Chondrocyte (in vitro differentiated cells): ENCODE measurements around the gene LILRA1. TPM values are rescaled to one million over a fixed set of nuclear protein-coding genes. Genes with fewer than 3 reads are reported as not detected.
"Not testable (repeated sequence)": the region's sequence is repeated elsewhere in the genome, so short reads cannot be mapped to it uniquely, and the experiment has no call there.

Experiments used
- DNase-seq: peaks from one replicate; pipeline ENCODE4 v3.0.0; 2021; ENCODE audit warnings: mixed read lengths, low spot score
- H3K27ac Mint-ChIP-seq: one replicate; pipeline ENCODE4 v1.8.0; 2021; ENCODE audit warnings: mild to moderate bottlenecking, moderate library complexity, mixed read lengths; ENCODE audit not compliant: unreplicated experiment
- H3K27me3 Mint-ChIP-seq: 2 replicates; pipeline ENCODE4 v1.8.0; 2021; ENCODE audit warnings: low read depth, mixed read lengths
- H3K36me3 Mint-ChIP-seq: 2 replicates; pipeline ENCODE4 v1.8.0; 2021; ENCODE audit warnings: low read depth, mixed read lengths
- H3K4me1 Mint-ChIP-seq: 2 replicates; pipeline ENCODE4 v1.8.0; 2021; ENCODE audit warnings: low read depth, mild to moderate bottlenecking, mixed read lengths
- H3K4me3 Mint-ChIP-seq: one replicate; pipeline ENCODE4 v1.8.0; 2021; ENCODE audit warnings: mild to moderate bottlenecking, moderate library complexity, mixed read lengths; ENCODE audit not compliant: unreplicated experiment
- H3K9me3 Mint-ChIP-seq: 2 replicates; pipeline ENCODE4 v1.8.0; 2021; ENCODE audit warnings: low read depth, mixed read lengths
- CTCF ChIP-seq: fragments of 200-600 bp; sonication (generic); IDR thresholded peaks from 2 replicates; pipeline ENCODE4 v1.5.0; 2021; ENCODE audit warnings: antibody characterized with exemption, mild to moderate bottlenecking, moderate library complexity
- total RNA-seq: library from RNA; stranded (reverse); gene quantifications from 3 replicates; pipeline ENCODE4 v1.2.1, GENCODE V29; 2021

LILRA1 gene
- total RNA-seq, 1 donor from 2014 or later: not detected

GRCh38 chr19:54620464-54620863 is 27.0 kb downstream of the LILRA1 start:
- Mint-ChIP-seq H3K9me3 (peaks cover 40% of the 10 kb centered on the region), H3K4me3 (no peak overlapping the region), H3K4me1 (no peaks in the 10 kb centered on the region), H3K36me3 (no peaks in the 10 kb centered on the region), H3K27ac (no peak overlapping the region), H3K27me3 (no peaks in the 10 kb centered on the region)
- no peak for TF ChIP-seq CTCF
- no peak for DNase-seq

- Mint-ChIP-seq H3K27me3 (no peaks in the 10 kb centered on the region), H3K4me3 (no peak overlapping the region), H3K9me3 (peaks cover 38% of the 10 kb centered on the region), H3K27ac (no peak overlapping the region), H3K36me3 (peaks cover 2% of the 10 kb centered on the region), H3K4me1 (no peaks in the 10 kb centered on the region)
- no peak for DNase-seq
- no peak for TF ChIP-seq CTCF
Measured at GRCh38 chr19:54622431-54622830, 29.0 kb downstream of the LILRA1 start.

- DNase-seq, H3K27me3 Mint-ChIP-seq, H3K4me1 Mint-ChIP-seq, H3K27ac Mint-ChIP-seq, H3K36me3 Mint-ChIP-seq, H3K4me3 Mint-ChIP-seq: not testable (repeated sequence)
- H3K9me3 Mint-ChIP-seq: peaks cover 47% of the 10 kb centered on the region
Measured at GRCh38 chr19:54624234-54624633, 30.8 kb downstream of the LILRA1 start.

- not testable (repeated sequence) for H3K27ac Mint-ChIP-seq, H3K36me3 Mint-ChIP-seq, DNase-seq, H3K27me3 Mint-ChIP-seq, H3K4me1 Mint-ChIP-seq, H3K4me3 Mint-ChIP-seq
- H3K9me3 Mint-ChIP-seq: peaks cover 44% of the 10 kb centered on the region
Measured at GRCh38 chr19:54624934-54625730, 31.7 kb downstream of the LILRA1 start.

- Mint-ChIP-seq H3K36me3 (peaks cover 2% of the 10 kb centered on the region), H3K27ac (no peak overlapping the region), H3K9me3 (peaks cover 43% of the 10 kb centered on the region), H3K4me1 (no peaks in the 10 kb centered on the region), H3K4me3 (no peak overlapping the region), H3K27me3 (no peaks in the 10 kb centered on the region)
- no peak for TF ChIP-seq CTCF
- no peak for DNase-seq
Measured at GRCh38 chr19:54626757-54627156, 33.3 kb downstream of the LILRA1 start.

- peaks cover 38% of the 10 kb centered on the region for H3K9me3 Mint-ChIP-seq
- DNase-seq, H3K36me3 Mint-ChIP-seq, H3K4me1 Mint-ChIP-seq, H3K4me3 Mint-ChIP-seq, H3K27ac Mint-ChIP-seq, H3K27me3 Mint-ChIP-seq: not testable (repeated sequence)
Measured at GRCh38 chr19:54627912-54628311, 34.5 kb downstream of the LILRA1 start.

GRCh38 chr19:54630262-54630661 is 36.8 kb downstream of the LILRA1 start, which contains the start of gene LILRB1:
TSS of gene LILRB1 (plus strand) at chr19:54630484. CDS start at chr19:54631074, 590 bp downstream.
- not testable (repeated sequence) for DNase-seq, H3K4me1 Mint-ChIP-seq, H3K27me3 Mint-ChIP-seq, H3K4me3 Mint-ChIP-seq, H3K36me3 Mint-ChIP-seq, H3K27ac Mint-ChIP-seq
- H3K9me3 Mint-ChIP-seq: peaks cover 36% of the 10 kb centered on the region
